Suppressor macrophage treated with lipopolysaccharide for 1 hour (primary cell): ENCODE data around the gene UNC5B.
A peak's percentile ranks its signal among the peaks of the same experiment; 100 is the strongest.

ENCODE experiments used
- DNase-seq, 3 donors: peaks; one replicate each; pipeline ENCODE4 v3.0.0-alpha.2; 2020 to 2022

Gene UNC5B

DNA sequence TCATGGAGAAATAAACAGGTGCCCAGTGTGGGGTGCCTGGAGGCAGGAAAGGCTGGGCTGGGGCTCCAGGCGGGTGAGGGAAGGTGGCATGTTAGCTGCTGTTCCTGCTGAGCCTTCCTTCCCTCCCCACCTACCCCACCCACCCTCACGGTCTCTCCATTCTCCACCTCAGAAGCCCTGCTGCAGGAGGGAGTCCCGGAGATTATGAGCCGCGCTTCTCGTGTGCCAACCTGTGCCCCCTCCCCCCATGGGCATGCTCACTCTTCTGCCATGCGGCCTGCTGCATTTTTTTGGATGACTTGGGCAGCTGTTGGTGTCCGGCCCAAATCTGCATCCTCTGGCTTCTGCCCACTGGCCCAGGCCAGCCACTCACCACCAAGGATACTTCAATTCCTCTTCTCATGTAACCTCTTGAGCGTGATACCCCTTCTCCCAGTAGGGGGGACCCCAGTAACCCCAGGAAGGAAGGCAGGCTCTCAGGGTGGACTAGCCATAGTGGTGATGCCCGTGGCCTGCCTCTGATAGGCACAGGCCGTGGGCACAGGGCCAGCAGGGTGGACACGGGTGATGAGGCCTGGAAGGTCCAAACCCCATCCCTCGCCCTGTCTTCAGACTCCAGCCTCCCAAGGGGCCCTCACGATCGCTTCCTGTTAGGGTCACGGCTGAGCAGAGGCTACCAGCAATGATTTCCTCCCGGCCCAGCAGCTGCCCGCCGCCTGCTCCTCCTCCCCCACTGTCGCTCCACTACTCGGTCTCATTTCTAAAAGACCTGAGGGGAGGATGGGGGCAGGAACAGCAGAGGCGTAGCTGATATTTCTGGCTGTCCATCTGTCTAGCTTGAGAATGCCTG, 27.8 kb downstream of the UNC5B start:
- no peak for DNase-seq

DNA sequence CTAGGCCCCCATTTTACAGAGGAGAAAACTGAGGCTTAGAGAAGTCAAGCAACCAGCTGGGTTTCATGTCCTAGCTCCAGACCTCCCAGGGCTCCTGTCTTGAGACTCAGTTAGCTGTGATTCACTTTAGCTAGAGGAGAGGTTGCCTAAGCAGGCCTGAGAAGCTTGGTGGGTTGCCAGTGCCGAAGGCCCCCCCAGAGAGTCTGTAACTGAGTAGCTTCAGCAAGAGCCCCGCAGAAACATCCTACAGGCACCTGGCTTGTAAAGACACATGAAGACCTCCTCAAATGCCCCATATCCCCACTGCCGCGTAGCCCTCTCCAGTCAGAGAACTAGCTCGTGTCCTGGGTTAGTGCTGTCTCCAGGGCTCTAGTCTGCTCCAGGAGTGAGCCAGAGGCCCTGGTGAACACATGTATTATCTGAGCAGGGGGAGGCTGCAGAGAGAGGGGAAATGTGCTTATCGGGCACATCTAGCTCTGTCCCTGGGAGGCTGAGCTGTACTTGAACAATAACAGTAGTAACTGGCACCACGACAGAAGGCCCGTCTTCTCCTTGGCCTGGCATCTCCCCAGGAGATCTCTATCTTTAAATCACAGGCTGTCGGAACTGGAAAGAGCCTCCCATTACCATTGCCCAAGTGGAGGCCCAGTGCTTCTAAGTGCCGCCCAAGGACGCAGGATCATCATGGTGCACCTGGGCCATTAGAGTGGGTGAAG, 28.9 kb downstream of the UNC5B start:
- no peak for DNase-seq

DNA sequence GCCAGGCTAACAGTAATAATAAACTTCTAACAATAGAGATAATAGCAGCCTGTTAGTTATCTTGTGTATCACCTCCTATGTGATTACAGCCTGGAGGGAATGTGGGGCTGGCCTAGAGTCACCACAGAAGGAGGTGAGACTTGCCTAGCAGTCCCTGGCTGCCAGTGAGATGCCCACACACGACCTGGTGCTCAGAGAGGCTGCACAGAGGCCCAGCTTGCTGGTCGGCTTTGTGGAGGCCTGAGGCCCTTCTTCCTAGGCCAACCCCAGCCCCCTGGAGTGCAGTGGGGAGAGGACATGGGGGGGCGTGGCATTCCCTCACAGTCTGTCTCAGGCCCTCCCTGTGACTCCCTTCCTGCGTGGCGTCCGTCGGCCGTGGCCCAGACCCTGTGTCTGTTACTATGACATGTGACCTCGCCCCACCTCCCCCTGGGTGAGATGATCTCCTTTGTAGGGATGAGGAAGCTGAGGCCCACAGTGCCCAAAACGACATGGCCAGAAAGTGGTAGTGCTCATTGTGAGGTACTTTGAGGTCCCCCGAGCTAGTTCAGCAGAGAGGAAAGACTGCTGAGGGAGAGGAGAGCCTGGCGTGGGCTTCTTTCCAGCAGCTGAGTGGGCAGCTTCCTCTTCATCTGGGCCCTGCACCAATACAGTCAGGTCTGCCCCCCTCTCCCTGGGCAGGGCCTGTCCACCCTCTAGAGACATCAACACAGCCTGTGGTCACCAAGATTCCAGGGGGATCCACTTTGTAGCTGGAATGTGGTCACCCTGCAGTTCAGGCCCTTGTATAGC, 29.7 kb downstream of the UNC5B start:
- peak; percentile 25 to 36 (median 36) for DNase-seq

DNA sequence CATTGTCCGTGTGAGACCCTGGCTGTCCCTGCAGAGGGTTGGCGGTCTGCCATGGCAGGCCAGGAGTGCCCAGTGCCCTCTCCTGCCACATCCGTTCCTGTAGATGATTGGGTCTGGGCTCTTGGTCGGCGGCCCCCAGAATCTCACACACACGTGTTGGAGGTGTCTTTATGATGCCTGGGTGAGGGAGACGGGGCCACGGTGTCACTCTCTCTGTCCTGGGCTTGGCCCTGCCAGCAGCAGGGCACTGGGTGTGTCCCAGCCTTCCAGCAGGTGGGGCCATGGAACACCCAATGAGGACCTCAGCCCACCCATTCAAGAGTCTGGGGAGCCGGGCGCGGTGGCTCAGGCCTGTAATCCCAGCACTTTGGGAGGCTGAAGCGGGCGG, 30.2 kb downstream of the UNC5B start:
- no peak for DNase-seq

DNA sequence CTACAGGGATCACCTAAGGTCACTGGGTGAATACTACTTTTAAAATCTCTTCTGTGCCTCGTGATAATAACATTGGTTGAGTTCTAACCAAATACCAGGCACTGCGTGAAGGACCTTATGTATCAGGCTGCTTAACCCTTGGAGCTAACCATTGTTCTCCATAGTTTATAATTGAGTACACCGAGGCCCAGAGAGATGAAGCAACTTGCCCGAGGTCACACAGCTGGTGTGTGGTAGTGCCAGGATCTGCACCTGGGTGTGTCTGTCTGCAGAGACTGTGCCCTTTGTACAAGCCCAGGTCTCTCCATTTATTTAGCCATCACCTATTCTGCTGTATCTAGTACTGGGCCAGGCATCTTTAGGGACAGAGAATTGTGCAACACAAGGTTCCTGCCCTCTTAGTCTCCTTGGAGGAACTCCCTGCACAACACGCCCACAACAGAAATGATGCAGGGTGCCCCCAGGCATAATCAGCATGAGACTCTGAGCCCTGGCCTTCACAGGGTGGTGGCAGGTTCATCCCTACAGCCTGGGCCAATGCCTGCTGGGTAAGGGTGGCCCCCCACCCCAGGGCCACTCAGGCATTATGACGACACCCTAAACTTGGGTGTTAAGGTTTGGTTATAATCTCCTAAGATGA, 31.5 kb downstream of the UNC5B start:
- peak; percentile 70 to 72 (median 71) for DNase-seq

DNA sequence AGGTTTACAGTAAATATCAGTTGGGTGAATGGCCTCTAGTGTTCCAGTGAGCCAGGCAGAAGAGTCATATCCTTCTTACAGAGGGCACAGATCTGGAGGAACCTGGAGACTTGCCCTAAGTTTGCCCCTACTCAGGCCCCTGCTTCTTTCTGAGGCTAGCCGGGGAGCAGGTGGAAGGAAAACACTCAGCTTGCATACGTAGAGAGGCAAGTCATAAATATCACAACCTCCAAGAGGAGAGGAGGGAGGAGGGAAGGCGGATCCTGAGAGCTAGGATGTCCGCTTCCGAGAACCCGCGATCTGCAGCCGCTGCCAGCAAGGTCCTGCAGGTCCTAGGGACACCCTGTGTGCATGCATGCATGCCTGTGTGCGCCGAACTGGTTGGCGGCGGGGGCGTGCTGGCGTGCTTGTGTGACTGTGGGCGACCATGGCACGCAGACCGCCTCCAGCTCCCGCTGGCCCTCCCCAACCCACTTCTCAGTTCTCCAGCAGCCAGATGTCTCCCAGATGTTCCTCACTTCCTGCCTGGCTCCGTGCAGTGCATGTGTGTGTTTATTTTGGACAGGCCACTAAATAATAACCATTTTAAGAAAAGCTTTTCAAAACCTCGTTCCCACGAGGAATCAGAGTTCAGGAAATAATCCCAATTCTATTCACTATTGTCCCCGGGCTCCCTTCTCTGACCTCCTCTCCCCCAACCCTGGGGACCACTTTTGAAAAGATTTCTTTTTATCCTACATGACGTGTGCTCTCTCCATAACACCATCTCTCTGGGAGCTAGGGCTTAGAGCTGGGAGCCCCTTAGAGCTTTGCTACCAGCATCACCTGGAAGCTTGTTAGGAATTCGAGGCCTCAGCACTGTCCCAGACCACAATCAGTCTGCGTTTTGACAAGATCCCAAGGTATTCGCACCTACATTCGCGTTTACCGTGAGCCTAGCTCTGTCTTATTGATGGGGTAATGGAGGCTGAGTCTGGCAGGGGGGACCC, 32.4 kb downstream of the UNC5B start:
- DNase-seq = peak; percentile 46 to 59 (median 58)

DNA sequence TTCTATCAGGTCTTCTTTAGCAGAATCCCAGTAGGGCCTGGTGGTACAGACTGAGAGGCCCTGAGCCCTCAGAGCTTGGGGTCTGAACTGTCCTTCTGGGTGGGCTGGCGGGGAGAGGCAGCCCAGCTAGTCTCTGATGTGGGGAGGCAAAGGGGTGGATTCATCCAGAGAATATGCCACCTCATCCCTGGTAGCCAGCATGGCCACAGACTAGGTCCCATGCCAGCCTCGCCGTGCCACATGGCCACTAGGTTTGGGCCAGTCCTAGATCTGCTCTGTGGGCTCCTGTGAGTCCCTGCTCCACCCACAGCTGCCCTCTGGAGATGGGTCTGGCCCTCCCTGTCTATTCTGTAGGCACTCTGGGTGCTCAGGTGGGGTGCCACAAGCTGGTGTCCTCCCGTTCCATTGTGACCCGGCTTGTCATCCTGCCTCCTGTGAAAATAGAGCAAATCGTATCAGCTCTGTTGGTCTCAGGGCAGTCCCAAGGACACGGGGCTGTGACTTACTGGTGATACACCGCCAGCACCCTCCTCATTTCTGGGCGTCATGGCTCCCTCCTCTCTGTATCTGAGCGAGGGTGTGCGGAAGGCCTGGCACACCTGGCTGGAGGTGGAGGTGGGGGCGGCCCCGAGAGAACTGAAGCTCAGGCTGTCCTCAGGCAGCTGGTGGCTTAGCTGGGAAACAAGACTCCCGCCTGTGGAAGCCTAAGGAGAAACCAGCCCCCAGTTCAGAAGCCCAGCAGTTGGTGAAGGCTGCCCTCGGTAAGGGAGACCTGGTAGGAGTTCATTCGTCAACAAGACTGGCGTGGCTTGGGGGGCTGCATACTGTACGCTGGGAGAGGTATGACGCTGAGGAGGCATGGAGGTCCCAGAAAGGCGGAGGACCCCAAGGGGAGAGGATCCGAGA, 33.3 kb downstream of the UNC5B start:
- no peak for DNase-seq

DNA sequence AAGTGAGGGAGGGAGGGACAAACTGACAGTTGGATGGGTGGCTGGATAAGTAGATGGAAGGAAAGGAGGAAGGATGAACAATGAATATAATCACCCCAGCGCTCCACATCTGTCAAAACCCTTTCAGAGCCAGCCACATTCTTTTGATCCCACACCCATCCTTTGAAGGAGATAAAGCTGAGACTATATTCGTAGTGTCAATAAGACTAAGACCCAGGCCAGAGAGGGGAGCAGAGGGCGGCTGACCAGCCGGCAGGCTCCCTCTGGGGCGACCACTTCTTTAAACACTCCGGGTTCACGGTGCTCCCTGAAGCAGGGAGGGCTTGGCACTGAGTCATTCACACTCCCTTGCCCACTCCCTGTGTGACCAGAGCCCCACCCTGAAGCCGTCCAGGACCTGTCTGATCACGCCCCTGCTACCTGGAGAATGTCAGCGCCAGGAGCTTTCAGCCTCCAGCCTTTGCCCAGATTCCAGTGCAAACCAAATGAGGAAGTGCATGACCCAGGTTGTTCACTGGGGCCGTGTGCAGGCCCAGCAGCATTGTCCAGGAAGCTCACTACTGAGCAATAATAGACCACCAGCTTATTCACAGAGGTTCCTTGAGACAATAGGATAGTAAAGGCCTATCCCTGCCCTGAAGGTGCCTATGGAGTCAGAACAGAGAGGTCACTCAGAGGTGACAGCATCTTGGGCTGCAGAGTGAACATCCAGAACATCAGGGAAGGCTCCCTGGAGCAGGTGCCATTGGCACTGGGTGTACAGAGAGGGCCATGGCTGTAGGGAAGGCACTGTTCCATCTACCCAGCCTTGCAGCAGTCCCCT, 34.4 kb downstream of the UNC5B start:
- peak in 1 of 3 donors; percentile 25 for DNase-seq

DNA sequence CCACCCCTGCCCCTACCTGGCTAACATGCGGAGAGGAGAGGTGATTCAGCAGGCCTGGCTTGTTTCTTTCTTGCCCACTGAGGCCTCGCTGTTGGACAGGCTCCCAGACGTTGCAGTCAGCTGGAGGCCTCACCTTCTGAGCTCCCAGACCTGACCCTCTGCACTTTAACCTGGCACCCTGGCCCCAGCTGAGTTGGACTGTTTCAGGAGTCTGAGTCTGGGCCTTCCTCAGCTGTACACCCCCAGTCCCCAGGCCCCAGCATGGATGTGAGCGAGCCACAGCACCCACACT, 35.0 kb downstream of the UNC5B start:
- DNase-seq = no peak

DNA sequence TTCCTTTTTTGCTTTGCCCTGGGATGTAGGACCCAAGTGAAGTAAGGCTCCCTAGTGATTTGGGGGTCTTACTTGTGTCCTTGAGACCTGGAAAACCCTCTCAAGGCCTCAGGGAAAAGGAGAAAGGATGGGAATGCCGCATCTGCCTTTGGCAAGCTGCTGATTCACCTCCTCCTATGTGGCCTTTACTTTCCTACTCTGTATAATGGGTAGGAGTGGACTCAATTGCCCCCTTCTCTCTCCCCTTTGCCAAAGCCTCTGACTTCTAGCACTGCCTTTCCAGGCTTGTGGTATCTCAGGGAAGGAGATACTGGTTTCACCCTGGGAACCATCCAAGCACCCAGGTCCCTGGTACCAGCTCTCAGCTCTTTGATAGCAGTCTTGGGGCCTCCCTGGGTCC, 35.4 kb downstream of the UNC5B start:
- DNase-seq = no peak

DNA sequence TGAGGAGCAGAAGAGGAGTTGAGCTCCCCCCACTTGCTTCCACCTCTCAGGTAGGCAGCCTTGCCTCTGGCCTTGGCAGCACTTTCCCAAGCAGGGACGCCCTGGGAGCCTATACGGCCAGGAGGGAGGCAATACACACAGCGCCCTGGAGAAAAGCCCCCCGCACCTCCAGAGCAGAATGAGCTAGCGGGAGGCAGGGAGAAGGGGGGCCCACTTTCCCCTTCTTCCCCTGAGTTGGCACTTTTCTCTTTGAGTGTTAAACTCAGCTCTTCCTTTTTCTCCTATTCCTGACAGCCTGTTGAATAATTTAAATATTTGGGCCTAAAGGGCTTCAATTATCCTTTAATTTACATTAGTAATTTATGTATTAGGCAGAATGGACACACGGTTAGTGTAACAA, 35.8 kb downstream of the UNC5B start:
- DNase-seq = no peak

DNA sequence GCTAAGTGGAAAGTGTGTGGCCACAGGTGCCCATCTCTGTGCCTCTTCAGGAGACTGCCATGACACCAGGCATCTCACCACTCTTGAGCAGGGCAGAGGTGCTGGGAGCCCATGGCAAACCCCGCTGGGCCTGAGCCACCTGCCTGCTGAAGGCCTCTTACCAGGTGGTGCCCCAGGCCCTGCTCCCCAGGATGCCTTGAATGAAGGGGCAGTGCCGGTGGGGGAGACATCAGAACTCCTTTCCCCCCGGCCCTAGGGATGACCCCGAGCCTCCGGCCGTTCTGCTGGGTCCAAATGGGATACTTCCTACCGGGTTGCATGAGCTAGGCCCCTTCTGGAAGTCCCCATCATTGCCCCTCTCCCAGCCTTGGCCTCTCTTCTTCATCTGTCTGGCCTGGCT, 37.6 kb downstream of the UNC5B start:
- no peak for DNase-seq

DNA sequence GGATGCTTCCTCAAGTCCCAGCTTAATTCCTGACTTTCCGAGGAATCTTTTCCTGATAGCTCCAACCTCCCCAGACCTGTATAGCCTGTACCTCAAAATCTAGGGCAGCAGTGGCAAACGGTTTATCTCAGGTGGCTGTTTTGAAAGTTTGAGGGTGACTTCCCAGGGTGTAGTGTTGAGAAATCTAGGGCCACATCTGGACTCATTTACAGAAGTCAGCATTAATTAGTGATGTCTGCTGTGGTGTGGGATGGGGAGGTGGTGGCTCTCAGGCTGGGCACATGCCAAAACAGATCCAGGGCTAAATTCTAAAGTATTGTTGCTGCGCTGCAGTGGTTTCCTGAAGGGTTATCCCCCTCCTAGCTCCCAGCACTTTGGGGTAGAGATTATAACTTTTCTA, 38.0 kb downstream of the UNC5B start:
- no peak for DNase-seq

DNA sequence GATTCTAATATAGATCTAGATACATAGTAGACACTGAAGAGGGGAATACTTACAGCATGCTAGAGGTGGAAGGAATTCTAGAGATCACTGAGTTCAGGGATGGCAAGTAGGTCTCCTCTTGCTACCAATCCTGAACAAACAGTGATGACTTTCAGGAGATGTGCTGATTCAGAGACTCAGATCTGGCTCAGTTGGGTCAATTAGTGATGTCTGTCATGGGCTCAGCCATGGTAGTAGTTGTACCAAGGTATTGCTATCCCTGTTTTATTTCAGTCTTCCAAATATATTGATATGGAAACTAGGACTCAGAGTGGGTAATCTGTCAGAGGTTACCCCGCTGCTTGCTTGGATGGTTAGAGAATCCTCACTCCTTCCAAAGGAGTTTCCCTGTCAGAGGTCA, 38.5 kb downstream of the UNC5B start:
- DNase-seq = no peak

DNA sequence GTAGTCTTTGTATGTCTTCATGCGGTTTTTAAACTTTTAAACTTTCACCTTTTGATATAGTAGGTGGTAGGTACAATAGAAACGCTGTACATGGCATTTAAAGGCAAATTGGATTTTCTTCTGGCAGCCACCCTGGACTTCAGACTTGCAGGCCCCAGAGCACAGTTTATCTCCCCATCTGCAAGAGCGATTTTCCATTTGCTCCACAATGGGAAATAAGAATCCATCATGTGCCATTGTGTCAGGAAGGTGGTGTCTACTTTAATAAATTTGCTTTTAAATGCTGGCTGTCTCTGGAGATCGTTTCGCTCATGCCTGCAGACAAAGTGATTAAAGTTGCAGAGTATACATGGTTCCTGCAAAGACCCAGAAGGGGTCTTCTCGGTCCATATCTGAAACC, 38.9 kb downstream of the UNC5B start:
- no peak for DNase-seq

DNA sequence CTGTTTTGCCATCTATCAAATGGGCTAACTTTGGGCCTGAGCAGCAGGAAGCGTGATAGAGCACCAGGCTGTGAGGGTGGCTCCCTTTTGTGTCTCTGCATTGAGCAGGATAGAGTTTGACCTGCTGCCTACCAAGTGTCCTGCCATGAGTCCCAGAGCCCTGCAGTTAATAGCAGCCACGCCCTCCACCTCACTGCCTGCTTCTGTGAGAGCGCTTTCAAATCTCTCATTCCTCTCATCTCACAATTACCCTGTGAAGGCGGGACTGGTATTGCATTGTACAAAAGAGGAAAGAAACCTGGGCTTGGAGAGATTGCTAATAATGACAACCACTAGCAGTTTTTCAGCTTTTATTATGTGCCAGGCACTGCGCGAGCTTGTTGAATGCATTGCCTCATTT, 39.9 kb downstream of the UNC5B start:
- DNase-seq = no peak

DNA sequence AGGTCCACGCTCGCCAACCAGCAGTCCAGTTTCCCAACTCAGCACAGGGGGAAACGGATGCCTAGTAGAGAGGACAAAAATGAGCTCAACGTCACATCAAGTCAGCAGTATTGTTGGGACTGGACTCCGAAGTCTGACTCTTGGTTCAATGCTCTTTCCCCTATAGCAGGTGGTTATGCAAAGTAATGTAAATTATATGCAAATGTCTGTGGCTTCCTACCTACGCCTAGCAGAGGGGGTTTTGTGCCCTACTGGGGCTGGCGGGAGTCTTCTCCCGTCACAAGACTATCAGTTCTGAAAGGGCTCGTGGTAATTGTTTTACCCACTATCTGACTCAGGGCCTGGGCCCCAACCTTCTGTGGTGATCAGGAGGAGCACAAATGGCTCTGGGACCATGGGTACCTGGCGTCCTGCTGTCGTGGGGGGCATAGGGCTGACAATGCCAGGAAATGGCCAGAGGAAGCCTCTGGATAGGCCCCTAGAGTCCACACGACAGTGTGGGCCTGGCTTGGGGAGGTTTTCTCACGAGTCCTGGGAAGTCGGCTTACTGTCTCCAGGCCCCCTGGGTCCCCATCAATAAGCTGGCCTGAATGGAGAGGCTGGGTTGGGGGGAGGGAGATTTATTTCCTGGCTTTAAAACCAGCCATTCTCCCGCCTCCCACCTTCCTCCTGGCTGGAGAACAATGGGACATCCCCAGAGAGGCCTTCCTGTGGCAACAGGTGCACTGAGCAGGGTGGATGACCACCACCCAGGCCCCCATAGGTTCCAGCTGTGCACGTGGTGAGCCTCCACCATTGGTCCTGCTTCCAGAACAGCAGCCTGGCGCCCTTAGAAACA, 41.8 kb downstream of the UNC5B start:
- DNase-seq = no peak

DNA sequence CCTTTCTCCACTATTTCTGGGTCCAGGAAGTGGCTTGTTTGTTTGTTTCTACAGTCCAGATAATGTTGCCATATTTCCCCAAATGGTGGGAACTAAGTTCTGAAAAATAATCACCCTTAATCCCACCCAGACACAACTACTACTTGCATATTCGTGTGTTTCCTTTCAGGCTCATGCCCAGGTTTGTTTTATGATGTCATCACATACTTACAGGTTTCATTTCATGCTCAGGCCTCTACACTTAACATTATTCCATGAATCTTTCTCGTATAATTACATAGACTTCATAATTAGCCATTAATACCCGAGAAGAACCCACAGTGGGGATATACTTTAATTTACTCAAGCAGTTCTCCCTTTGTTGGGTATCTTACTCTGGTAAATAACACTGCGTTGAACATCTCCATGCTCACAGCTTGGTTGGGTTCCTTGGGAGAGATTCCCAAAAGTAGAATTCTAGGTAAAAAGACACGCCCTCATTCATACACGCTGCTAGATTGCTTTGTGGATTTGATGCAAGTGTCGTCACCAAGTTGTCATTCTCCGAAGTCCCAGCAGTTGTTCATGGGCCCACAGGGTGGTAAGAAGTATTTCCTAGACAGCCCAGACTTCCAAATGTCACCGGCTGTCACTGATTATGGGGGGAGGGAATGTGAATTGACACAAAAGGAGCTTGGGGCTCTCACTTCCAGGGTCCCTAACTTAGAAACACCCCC, 42.6 kb downstream of the UNC5B start:
- DNase-seq = no peak

DNA sequence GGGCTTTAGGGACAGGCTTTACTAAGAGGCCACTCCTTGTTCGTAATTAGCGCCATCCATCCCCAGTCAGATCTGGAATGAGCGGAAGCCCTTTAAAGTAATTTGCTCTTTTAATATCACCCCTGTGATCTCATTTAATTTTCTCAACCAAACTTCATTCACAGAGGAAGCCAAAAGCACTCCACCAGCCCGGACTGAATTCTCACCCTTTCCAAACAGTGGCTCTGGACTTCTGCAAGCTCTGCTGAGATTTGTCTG, 43.1 kb downstream of the UNC5B start:
- DNase-seq = no peak
